Thyroid gland (tissue), 4 donors: ENCODE data around the gene FAM161B.

Source experiments
- CTCF ChIP-seq, 6 experiments: fragments of 200-600 bp in 3 of 6; fragments of 450-650 bp in 3 of 6; sonication (generic) in 3 of 6; IDR thresholded peaks; one replicate each; pipeline ENCODE4 v1.5.1; 2016 to 2019; ENCODE audit warnings: antibody characterized with exemption in 6 of 6, mild to moderate bottlenecking in 2 of 6, inconsistent platforms in 1 of 6, moderate library complexity in 1 of 6
- POLR2A ChIP-seq, 2 donors: fragments of 450-650 bp; IDR thresholded peaks; one replicate each; pipeline ENCODE4 v1.6.1; 2017; ENCODE audit warnings: antibody characterized with exemption in 2 of 2, mild to moderate bottlenecking in 2 of 2, moderate library complexity in 1 of 2

- TF ChIP-seq CTCF (IDR thresholded peaks at IDR 0.05) (no peak), POLR2A (IDR thresholded peaks at IDR 0.05) (no peak)
Measured at GRCh38 chr14:73955674-73956073, 5.8 kb upstream of the FAM161B start.
